Pons (tissue), 1 donor: ENCODE data around the gene MGAT4D.
A peak's percentile ranks its signal among the peaks of the same experiment; 100 is the strongest.
"Not testable (repeated sequence)": the region's sequence is repeated elsewhere in the genome, so short reads cannot be mapped to it uniquely, and the experiment has no call there.

ENCODE experiments used
- DNase-seq: peaks from one replicate; pipeline ENCODE4 v3.0.0-alpha.2; 2016; ENCODE audit warnings: low spot score

MGAT4D gene

DNA sequence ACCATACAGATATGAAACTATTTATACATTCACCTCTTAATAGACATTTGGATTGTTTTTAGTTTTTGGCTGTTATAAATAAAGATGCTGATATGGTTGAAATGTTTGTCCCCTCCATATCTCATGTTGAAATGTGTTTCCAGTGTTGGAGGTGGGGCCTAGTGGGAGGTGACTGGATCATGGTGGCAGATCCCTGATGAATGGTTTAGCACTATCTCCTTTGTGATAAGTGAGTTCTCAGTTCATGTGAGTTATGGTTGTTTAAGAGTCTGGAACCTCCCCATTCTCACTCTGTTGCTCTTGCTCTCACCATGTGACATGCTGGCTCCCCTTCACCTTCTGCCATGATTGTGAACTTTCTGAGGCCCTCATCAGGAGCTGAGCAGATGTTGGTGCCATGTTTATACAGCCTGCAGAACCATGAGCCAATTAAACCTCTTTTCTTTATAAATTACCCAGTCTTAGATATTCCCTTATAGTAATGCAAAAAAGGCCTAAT, 58.4 kb downstream of the MGAT4D start:
- DNase-seq = no peak

DNA sequence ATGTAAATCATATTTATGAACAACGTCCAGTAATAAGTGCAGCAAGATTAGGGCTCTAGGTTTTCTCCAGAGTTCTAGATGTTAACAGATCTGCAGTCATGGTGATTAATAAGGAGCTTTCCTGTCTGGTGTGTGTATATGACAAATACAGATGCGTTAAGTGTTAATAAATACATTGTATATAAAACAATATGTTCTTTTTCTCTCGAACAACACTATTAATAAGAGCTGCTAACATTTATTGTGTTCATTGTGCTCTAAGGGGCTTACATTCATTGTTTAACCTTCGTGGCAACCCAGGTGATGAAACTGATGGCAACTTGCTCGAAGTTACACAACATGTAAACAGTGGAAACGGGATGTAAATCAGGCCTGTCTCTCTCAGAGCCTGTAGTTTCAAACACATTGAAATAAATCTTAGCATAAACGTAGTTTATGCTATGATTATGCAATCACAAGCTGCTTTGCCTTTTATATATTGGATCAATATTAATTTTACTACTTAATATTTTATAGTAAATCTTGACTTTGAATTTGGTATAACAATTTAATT, 70.1 kb downstream of the MGAT4D start:
- no peak for DNase-seq

DNA sequence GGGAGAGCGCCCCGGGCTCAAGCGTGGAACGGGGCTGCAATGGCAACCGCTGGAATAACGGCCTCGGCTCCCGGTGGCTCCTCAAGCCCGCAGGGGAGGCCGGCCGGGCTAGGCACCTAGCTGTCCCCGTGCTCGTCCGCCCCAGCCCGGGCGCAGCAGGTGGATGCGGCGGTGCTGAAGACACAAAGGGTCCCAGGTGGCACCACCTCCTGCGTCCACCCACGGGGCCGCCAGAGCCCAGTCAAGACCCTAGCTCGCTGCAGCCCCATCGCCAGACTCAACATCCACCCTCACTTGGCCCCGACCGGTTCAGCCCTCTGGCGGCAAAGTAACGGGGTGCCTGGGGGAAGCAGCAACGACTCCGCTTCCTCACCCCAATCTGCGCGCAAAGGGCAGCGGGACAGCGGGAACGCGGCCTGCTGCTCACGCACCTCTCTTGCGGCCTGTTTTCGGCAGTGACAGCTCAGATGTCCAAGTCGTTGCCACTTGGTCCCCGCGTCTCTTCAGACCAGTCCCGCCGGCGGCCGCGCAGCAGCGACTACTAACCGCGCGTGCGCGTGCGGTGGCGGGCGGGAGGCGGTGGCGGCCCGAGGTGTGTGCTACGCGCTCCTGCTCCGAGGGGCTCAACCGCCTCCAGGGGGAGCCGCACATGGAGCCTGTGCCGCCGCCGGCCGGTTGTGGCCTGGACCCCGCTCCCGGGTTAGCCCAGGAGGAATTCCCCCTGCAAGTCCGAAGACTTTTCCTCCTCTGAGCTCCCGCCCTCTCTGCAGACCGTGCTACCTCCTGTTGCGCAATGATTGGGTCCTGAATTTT, 70.8 kb downstream of the MGAT4D start, which contains the start of gene CLGN:
Gene CLGN, minus strand, starts transcription at position 543 of the 813 bp plus-strand sequence. CDS start 14,570 bp downstream, outside the sequence.
- peak; percentile 26 for DNase-seq

DNA sequence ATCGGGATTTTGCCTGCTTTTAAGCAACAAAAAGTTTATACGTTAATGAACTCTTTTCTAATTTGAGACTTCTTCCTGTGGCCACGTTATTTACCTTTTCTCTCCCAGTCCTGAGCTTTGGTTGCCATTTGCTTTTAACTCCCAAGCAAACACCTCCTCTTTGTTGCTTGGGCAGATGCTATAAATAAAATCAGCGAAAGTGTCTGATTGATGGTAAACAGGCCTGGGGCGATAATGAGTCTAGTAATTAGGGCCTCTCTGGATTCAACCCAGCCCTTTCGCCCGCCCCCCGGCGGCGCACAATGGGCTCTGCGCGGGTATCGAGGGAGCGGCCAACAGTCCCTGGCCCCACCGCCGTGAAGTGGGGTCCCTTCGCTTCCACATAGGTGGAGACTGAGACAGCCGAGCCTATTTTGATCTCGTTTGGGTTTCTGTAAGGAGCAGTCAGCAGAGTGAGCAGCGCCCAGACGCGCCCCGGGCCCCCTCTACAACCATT, 71.4 kb downstream of the MGAT4D start:
- DNase-seq = no peak

DNA sequence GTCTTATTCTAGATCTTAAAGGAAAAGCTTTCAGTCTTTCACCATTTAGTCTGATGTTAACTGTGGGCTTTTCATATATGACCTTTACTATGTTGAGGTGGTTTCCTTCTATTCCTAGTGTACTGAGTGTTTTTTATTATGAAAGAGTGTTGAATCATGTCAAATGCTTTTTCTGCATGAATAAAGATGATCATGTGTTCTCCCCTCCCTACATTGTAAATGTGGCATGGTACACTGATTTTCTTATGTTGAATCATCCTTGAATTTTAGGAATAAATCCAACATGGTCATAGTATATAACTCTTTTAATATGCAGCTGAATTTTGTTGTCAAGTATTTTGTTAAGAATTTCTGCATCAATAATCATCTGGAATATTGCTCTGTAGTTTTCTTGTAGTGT, 75.0 kb downstream of the MGAT4D start:
- no peak for DNase-seq

DNA sequence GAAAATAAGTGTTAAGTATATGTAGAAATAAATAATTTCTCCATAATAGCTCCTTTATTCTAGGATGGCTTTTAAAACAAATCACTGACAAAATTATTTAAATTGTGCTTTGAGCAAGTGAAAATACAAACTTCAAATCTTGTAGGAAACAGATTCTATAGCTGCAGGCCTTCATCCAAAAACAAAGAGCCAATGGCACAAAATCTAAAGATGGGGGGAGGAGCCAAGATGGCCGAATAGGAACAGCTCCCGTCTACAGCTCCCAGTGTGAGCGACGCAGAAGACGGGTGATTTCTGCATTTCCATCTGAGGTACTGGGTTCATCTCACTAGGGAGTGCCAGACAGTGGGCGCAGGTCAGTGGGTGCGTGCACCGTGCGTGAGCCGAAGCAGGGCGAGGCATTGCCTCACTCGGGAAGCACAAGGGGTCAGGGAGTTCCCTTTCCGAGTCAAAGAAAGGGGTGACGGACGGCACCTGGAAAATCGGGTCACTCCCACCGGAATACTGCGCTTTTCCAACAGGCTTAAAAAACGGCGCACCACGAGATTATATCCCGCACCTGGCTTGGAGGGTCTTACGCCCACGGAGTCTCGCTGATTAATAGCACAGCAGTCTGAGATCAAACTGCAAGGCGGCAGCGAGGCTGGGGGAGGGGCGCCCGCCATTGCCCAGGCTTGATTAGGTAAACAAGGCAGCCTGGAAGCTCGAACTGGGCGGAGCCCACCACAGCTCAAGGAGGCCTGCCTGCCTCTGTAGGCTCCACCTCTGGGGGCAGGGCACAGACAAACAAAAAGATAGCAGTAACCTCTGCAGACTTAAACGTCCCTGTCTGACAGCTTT, 84.7 kb downstream of the MGAT4D start:
- not testable (repeated sequence) for DNase-seq

DNA sequence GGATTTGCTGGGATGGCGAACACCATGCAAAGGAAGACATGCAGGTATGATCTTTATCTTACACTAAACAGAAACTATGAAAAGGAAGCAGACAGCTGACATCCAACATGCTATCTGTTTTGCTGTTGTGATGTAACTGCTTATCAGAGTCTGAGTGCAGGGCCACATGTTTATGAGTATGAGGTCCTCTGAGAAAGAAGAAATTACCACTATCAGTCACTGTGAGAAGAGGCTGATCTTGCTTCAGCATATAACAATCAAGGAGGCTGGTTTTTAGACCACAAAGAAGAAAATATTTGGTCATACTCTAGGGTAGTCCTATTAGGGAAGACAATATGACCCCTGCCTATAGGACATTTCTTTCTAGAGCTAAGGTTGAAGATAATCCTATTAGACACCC, 89.1 kb downstream of the MGAT4D start:
- no peak for DNase-seq

DNA sequence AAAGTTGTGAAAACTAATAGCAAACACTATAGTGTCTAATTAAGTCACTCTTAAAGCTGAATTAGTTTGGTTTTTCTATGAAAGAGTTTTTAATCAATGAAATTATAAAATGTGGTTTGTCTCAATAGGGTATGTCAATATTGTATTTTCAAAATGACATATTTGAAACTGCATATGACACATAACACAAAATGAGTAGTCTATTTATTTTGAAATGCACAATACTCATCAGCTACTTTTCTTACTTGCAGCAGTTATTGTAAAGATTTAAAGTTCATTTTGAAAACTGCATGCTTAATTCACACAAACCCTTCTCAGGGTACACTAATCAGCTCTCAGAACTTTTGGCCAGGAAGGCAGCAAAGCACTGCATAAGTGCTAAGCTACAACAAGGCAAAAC, 91.8 kb downstream of the MGAT4D start:
- no peak for DNase-seq

DNA sequence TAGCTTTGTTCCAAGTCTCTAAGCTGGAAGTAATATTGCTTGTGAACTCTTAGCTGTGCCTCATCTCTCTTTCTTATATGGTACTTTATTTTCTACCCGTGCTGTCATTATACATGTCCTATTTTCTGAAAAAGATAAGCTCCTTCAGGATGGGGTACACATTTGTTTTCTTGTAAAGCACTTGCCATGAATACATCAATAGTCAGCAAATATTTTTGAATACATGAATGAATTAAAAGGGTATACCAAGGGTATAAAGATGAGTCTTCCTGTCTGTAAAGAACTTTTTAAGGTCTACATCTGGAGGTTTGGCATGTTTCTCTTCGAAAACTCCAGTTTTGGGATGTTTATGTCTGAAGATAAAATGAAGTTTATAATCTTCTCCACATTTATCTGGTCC, 98.0 kb downstream of the MGAT4D start:
- no peak for DNase-seq

DNA sequence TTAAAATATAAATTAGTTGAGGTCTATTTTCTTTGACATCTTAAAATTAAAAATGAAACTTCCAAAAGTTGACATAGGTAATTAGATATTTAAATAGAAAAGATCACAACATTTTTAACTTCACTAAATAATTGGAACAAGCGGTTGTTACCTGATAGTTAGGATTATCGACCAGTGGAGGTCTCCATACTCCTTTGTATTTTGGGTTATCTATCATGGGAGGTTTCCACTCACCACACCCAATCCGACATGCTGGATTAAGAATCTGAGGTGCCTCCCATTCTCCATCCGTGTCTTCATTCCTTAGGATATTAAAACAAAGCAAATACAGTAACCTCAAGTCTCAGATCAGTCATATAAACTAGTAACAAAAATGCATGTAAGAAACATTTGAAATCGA, 102.4 kb downstream of the MGAT4D start:
- DNase-seq = no peak
